MCF 10A (cell line): ENCODE measurements around the gene MRPS26. TPM values are rescaled to one million over a fixed set of nuclear protein-coding genes. Genes with fewer than 3 reads are reported as not detected.

Source experiments
- BruUV-seq: library from RNA; stranded (reverse); fragments of 400-500 nt; replicated peaks from 2 replicates; lab custom pipeline; 2021; lab: Mats Ljungman, UMichigan
- CTCF ChIA-PET: fragments of 300-600 bp; sonication (Branson Sonifier 250); formaldehyde crosslinking; extraction: SDS; loops from one replicate; lab custom pipeline; 2021; ENCODE audit warnings: antibody characterized with exemption, inconsistent platforms; lab: Yijun Ruan, JAX
- POLR2A ChIA-PET: fragments of 300-600, 350-650 bp; sonication (Branson Sonifier 250); formaldehyde crosslinking; extraction: SDS; loops from one replicate; lab custom pipeline; 2020; ENCODE audit warnings: antibody characterized with exemption, inconsistent platforms; lab: Yijun Ruan, JAX
- DNase-seq: peaks from one replicate; pipeline ENCODE4 v3.0.0-alpha.2; 2018; ENCODE audit not compliant: unreplicated experiment
- H3K27ac Mint-ChIP-seq: one replicate; pipeline ENCODE4 v1.8.0; 2022; ENCODE audit warnings: mild to moderate bottlenecking, low read depth, mixed read lengths; ENCODE audit not compliant: unreplicated experiment
- H3K27me3 Mint-ChIP-seq: one replicate; pipeline ENCODE4 v1.8.0; 2022; ENCODE audit warnings: mixed read lengths; ENCODE audit not compliant: insufficient read depth, unreplicated experiment
- H3K36me3 Mint-ChIP-seq: one replicate; pipeline ENCODE4 v1.8.0; 2022; ENCODE audit warnings: mild to moderate bottlenecking, moderate library complexity, mixed read lengths; ENCODE audit not compliant: insufficient read depth, unreplicated experiment
- H3K4me1 Mint-ChIP-seq: one replicate; pipeline ENCODE4 v1.8.0; 2022; ENCODE audit warnings: mixed read lengths; ENCODE audit not compliant: insufficient read depth, unreplicated experiment
- H3K4me3 Mint-ChIP-seq: one replicate; pipeline ENCODE4 v1.8.0; 2022; ENCODE audit warnings: mild to moderate bottlenecking, moderate library complexity, mixed read lengths; ENCODE audit not compliant: unreplicated experiment
- H3K9me3 Mint-ChIP-seq: one replicate; pipeline ENCODE4 v1.8.0; 2022; ENCODE audit warnings: mixed read lengths; ENCODE audit not compliant: unreplicated experiment
- CTCF ChIP-seq: fragments of 200-600 bp; IDR thresholded peaks from one replicate; pipeline ENCODE4 v1.8.0; 2022; ENCODE audit warnings: antibody characterized with exemption, mild to moderate bottlenecking; ENCODE audit not compliant: unreplicated experiment
- intact Hi-C: fragments of 100-400 bp; cut with micrococcal nuclease; formaldehyde crosslinking; loops from 2 replicates; pipeline ENCODE4 v1.14.1; 2022
- total RNA-seq: library from RNA; stranded (reverse); gene quantifications from 2 replicates; pipeline ENCODE4 v1.2.3, GENCODE V29; 2022

MRPS26 gene
- total RNA-seq, 1 experiment from 2014 or later, result 68.4 TPM

- BruUV-seq, result no TSS peak
- Mint-ChIP-seq H3K4me1 (peaks cover 9% of the 10 kb centered on the region), H3K27me3 (peaks cover 31% of the 10 kb centered on the region), H3K4me3 (no peak within 1 kb of the TSS), H3K9me3 (no peaks in the 10 kb centered on the region), H3K27ac (no peak within 1 kb of the TSS), H3K36me3 (no peaks in the 10 kb centered on the region)
- ChIA-PET POLR2A (interaction anchor here (0.6 kb wide), 2 partner anchors 38 to 324 kb away, joined by 3 read pairs; no protein-coding TSS in a partner anchor), CTCF (no interaction called here)
- TF ChIP-seq CTCF, result no peak
- intact Hi-C loops, result no loop called here
- DNase-seq, result no peak
These were observed 38.6 kb downstream of the MRPS26 start, which contains the start of gene AVP for GRCh38 chr20:3084283-3084985. Gene AVP (minus strand): TSS chr20:3084724. CDS start chr20:3084674, 50 bp downstream.

- Mint-ChIP-seq H3K4me3 (no peak overlapping the region), H3K36me3 (no peaks in the 10 kb centered on the region), H3K9me3 (no peaks in the 10 kb centered on the region), H3K27ac (no peak overlapping the region), H3K27me3 (peaks cover 31% of the 10 kb centered on the region), H3K4me1 (peaks cover 9% of the 10 kb centered on the region)
- no peak for DNase-seq
- TF ChIP-seq CTCF, result no peak
- POLR2A ChIA-PET, result interaction anchor here (0.6 to 0.8 kb wide), 2 partner anchors 33 to 39 kb away, joined by 3 read pairs; no protein-coding TSS in a partner anchor
- intact Hi-C loops, result no loop called here
- no TSS peak for BruUV-seq
- CTCF ChIA-PET, result no interaction called here
These were observed 39.1 kb downstream of the MRPS26 start for GRCh38 chr20:3084986-3085360.

- DNase-seq, result no peak
- peaks cover 31% of the 10 kb centered on the region for H3K27me3 Mint-ChIP-seq
- H3K4me1 Mint-ChIP-seq, result peaks cover 9% of the 10 kb centered on the region
- CTCF ChIA-PET, result interaction anchor here (0.8 to 2.2 kb wide), 4 partner anchors 12 to 230 kb away, joined by 4 to 10 read pairs (median 4); no protein-coding TSS in a partner anchor
- H3K4me3 Mint-ChIP-seq, result no peak overlapping the region
- intact Hi-C loops, result no loop called here
- TF ChIP-seq CTCF, result no peak
- no peaks in the 10 kb centered on the region for H3K36me3 Mint-ChIP-seq
- H3K27ac Mint-ChIP-seq, result no peak overlapping the region
- no peaks in the 10 kb centered on the region for H3K9me3 Mint-ChIP-seq
- POLR2A ChIA-PET, result interaction anchor here (0.6 to 0.8 kb wide), 2 partner anchors 32 to 39 kb away, joined by 3 read pairs; no protein-coding TSS in a partner anchor
- BruUV-seq, result no TSS peak
These were observed 39.8 kb downstream of the MRPS26 start for GRCh38 chr20:3085571-3086072.

- H3K4me1 Mint-ChIP-seq, result no peaks in the 10 kb centered on the region
These were observed 42.2 kb downstream of the MRPS26 start for GRCh38 chr20:3088031-3088430.

More at GRCh38 chr20:3088031-3088430, 42.2 kb downstream of the MRPS26 start:
- ChIA-PET POLR2A (interaction anchor here (0.8 to 2.0 kb wide), 2 partner anchors 8 to 16 kb away, joined by 4 to 5 read pairs; no protein-coding TSS in a partner anchor), CTCF (interaction anchor here (1.0 kb wide), 1 partner anchor 36 kb away, joined by 3 read pairs; no protein-coding TSS in a partner anchor)
- TF ChIP-seq CTCF, result no peak
- intact Hi-C loops, result no loop called here
- H3K27ac Mint-ChIP-seq, result no peak overlapping the region
- H3K27me3 Mint-ChIP-seq, result peaks cover 12% of the 10 kb centered on the region
- no peaks in the 10 kb centered on the region for H3K36me3 Mint-ChIP-seq
- no peak overlapping the region for H3K4me3 Mint-ChIP-seq
- DNase-seq, result no peak
- H3K9me3 Mint-ChIP-seq, result no peaks in the 10 kb centered on the region
- BruUV-seq, result no TSS peak
